Measurements from ENCODE around the gene SLC17A9.

DNA sequence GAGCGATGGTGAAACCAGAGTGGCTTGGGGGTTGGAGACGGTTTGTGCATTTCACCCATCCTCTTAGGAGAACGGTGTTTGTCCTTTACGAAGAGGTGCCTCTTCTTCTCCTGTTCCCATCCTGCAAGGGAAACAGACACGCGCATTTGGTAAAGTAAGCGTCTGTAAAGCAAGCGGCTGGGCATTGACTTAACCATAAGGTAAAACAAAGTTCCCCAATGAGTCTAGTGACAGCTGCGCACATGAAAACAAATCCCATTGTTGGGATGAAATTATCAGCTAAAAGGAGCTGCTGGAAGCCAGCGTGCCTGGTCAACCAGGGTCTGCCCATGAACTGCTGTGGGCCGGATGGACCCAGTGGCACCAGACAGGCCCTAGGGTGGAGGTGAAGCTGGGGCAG, 48.4 kb downstream of the SLC17A9 start:
- TF ChIP-seq, protein P1, sequence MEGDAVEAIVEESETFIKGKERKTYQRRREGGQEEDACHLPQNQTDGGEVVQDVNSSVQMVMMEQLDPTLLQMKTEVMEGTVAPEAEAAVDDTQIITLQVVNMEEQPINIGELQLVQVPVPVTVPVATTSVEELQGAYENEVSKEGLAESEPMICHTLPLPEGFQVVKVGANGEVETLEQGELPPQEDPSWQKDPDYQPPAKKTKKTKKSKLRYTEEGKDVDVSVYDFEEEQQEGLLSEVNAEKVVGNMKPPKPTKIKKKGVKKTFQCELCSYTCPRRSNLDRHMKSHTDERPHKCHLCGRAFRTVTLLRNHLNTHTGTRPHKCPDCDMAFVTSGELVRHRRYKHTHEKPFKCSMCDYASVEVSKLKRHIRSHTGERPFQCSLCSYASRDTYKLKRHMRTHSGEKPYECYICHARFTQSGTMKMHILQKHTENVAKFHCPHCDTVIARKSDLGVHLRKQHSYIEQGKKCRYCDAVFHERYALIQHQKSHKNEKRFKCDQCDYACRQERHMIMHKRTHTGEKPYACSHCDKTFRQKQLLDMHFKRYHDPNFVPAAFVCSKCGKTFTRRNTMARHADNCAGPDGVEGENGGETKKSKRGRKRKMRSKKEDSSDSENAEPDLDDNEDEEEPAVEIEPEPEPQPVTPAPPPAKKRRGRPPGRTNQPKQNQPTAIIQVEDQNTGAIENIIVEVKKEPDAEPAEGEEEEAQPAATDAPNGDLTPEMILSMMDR (conservative IDR thresholded peaks at IDR 0.05; ENCODE audit: low read depth in 2 of 2), result no peak
- TF ChIP-seq EZH2phosphoT487 (IDR thresholded peaks at IDR 0.05; ENCODE audit: unreplicated experiment) (no peak), EZH2 (IDR thresholded peaks at IDR 0.05; ENCODE audit: low read depth, unreplicated experiment) (no peak), POLR2AphosphoS5 (IDR thresholded peaks at IDR 0.05; ENCODE audit: low read depth) (no peak), JUNB (IDR thresholded peaks at IDR 0.05; ENCODE audit: unreplicated experiment) (no peak), NANOG (IDR thresholded peaks at IDR 0.05; ENCODE audit: borderline replicate concordance) (no peak), ZNF331 (CRISPR knock-in tag; IDR thresholded peaks at IDR 0.05; ENCODE audit: low read depth) (no peak), STAT1 (IDR thresholded peaks at IDR 0.05; ENCODE audit: unreplicated experiment) (no peak), CREB1 (CRISPR knock-in tag; IDR thresholded peaks at IDR 0.05; ENCODE audit: low read depth) (no peak), ZNF114 (CRISPR knock-in tag; IDR thresholded peaks at IDR 0.05) (no peak)
- TF ChIP-seq, protein P2, sequence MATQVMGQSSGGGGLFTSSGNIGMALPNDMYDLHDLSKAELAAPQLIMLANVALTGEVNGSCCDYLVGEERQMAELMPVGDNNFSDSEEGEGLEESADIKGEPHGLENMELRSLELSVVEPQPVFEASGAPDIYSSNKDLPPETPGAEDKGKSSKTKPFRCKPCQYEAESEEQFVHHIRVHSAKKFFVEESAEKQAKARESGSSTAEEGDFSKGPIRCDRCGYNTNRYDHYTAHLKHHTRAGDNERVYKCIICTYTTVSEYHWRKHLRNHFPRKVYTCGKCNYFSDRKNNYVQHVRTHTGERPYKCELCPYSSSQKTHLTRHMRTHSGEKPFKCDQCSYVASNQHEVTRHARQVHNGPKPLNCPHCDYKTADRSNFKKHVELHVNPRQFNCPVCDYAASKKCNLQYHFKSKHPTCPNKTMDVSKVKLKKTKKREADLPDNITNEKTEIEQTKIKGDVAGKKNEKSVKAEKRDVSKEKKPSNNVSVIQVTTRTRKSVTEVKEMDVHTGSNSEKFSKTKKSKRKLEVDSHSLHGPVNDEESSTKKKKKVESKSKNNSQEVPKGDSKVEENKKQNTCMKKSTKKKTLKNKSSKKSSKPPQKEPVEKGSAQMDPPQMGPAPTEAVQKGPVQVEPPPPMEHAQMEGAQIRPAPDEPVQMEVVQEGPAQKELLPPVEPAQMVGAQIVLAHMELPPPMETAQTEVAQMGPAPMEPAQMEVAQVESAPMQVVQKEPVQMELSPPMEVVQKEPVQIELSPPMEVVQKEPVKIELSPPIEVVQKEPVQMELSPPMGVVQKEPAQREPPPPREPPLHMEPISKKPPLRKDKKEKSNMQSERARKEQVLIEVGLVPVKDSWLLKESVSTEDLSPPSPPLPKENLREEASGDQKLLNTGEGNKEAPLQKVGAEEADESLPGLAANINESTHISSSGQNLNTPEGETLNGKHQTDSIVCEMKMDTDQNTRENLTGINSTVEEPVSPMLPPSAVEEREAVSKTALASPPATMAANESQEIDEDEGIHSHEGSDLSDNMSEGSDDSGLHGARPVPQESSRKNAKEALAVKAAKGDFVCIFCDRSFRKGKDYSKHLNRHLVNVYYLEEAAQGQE (IDR thresholded peaks at IDR 0.05; ENCODE audit: unreplicated experiment), result no peak
- TF ChIP-seq, protein P3, sequence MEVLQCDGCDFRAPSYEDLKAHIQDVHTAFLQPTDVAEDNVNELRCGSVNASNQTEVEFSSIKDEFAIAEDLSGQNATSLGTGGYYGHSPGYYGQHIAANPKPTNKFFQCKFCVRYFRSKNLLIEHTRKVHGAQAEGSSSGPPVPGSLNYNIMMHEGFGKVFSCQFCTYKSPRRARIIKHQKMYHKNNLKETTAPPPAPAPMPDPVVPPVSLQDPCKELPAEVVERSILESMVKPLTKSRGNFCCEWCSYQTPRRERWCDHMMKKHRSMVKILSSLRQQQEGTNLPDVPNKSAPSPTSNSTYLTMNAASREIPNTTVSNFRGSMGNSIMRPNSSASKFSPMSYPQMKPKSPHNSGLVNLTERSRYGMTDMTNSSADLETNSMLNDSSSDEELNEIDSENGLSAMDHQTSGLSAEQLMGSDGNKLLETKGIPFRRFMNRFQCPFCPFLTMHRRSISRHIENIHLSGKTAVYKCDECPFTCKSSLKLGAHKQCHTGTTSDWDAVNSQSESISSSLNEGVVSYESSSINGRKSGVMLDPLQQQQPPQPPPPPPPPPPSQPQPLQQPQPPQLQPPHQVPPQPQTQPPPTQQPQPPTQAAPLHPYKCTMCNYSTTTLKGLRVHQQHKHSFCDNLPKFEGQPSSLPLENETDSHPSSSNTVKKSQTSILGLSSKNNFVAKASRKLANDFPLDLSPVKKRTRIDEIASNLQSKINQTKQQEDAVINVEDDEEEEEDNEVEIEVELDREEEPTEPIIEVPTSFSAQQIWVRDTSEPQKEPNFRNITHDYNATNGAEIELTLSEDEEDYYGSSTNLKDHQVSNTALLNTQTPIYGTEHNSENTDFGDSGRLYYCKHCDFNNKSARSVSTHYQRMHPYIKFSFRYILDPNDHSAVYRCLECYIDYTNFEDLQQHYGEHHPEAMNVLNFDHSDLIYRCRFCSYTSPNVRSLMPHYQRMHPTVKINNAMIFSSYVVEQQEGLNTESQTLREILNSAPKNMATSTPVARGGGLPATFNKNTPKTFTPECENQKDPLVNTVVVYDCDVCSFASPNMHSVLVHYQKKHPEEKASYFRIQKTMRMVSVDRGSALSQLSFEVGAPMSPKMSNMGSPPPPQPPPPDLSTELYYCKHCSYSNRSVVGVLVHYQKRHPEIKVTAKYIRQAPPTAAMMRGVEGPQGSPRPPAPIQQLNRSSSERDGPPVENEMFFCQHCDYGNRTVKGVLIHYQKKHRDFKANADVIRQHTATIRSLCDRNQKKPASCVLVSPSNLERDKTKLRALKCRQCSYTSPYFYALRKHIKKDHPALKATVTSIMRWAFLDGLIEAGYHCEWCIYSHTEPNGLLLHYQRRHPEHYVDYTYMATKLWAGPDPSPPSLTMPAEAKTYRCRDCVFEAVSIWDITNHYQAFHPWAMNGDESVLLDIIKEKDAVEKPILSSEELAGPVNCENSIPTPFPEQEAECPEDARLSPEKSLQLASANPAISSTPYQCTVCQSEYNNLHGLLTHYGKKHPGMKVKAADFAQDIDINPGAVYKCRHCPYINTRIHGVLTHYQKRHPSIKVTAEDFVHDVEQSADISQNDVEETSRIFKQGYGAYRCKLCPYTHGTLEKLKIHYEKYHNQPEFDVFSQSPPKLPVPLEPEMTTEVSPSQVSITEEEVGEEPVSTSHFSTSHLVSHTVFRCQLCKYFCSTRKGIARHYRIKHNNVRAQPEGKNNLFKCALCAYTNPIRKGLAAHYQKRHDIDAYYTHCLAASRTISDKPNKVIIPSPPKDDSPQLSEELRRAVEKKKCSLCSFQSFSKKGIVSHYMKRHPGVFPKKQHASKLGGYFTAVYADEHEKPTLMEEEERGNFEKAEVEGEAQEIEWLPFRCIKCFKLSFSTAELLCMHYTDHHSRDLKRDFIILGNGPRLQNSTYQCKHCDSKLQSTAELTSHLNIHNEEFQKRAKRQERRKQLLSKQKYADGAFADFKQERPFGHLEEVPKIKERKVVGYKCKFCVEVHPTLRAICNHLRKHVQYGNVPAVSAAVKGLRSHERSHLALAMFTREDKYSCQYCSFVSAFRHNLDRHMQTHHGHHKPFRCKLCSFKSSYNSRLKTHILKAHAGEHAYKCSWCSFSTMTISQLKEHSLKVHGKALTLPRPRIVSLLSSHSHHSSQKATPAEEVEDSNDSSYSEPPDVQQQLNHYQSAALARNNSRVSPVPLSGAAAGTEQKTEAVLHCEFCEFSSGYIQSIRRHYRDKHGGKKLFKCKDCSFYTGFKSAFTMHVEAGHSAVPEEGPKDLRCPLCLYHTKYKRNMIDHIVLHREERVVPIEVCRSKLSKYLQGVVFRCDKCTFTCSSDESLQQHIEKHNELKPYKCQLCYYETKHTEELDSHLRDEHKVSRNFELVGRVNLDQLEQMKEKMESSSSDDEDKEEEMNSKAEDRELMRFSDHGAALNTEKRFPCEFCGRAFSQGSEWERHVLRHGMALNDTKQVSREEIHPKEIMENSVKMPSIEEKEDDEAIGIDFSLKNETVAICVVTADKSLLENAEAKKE (CRISPR knock-in tag; IDR thresholded peaks at IDR 0.05), result no peak
- TF ChIP-seq, protein P4, sequence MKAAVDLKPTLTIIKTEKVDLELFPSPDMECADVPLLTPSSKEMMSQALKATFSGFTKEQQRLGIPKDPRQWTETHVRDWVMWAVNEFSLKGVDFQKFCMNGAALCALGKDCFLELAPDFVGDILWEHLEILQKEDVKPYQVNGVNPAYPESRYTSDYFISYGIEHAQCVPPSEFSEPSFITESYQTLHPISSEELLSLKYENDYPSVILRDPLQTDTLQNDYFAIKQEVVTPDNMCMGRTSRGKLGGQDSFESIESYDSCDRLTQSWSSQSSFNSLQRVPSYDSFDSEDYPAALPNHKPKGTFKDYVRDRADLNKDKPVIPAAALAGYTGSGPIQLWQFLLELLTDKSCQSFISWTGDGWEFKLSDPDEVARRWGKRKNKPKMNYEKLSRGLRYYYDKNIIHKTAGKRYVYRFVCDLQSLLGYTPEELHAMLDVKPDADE (IDR thresholded peaks at IDR 0.05), result no peak
